Measurements from ENCODE around the gene ZNF428.
A peak's percentile ranks its signal among the peaks of the same experiment; 100 is the strongest.

ZNF428 gene

GRCh38 chr19:43562226-43562697 is 57.2 kb downstream of the ZNF428 start:
- no peak for DNase-seq (ENCODE audit: low read depth)

- no peak for DNase-seq (ENCODE audit: low read depth)
Observed at GRCh38 chr19:43561139-43561970, 58.1 kb downstream of the ZNF428 start.

DNA sequence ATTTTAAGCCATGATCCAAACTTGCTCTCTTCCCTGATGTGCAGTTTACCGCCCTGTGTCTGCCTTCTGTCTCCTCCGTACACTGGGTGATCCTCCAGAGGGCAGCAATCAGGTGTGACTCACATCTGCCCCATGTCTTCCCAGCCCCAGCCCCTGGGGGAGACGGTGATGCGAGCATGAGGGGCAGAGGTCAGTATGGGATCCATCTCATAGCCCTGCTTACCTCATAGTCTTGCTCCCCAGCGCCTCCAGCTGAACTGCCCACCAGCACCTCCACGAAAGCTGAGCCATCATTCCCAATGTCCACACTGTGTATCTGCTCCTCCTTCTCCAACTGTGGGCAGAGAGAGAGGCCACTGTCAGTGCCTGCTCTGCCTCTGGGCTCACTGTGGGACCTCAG is 58.7 kb downstream of the ZNF428 start:
- DNase-seq (ENCODE audit: low read depth) = peak; percentile 11

Data from stimulated activated CD4-positive, alpha-beta T cell treated with anti-CD3 and anti-CD28 coated beads, Interleukin-2, amount 100 ng/mL, for 4 hours (primary cell).